Measurements from ENCODE around the gene PRR11.

GRCh38 chr17:59161477-59161876 is 5.9 kb downstream of the PRR11 start:
- no peak for TF ChIP-seq CTCF (IDR thresholded peaks at IDR 0.05; ENCODE audit: low read length)
- no peak for TF ChIP-seq EZH2 (optimal IDR thresholded peaks at IDR 0.05; ENCODE audit: low read depth, low read length)
- TF ChIP-seq EZH2phosphoT487 (IDR thresholded peaks at IDR 0.05; ENCODE audit: low read length): no peak
